Chondrocyte (in vitro differentiated cells): ENCODE results near the gene PRM1. TPM values are rescaled to one million over a fixed set of nuclear protein-coding genes. Genes with fewer than 3 reads are reported as not detected.
A peak's percentile ranks its signal among the peaks of the same experiment; 100 is the strongest.

Experiments used
- DNase-seq: peaks from one replicate; pipeline ENCODE4 v3.0.0; 2021; ENCODE audit warnings: mixed read lengths, low spot score
- H3K27ac Mint-ChIP-seq: one replicate; pipeline ENCODE4 v1.8.0; 2021; ENCODE audit warnings: mild to moderate bottlenecking, moderate library complexity, mixed read lengths; ENCODE audit not compliant: unreplicated experiment
- H3K27me3 Mint-ChIP-seq: 2 replicates; pipeline ENCODE4 v1.8.0; 2021; ENCODE audit warnings: low read depth, mixed read lengths
- H3K36me3 Mint-ChIP-seq: 2 replicates; pipeline ENCODE4 v1.8.0; 2021; ENCODE audit warnings: low read depth, mixed read lengths
- H3K4me1 Mint-ChIP-seq: 2 replicates; pipeline ENCODE4 v1.8.0; 2021; ENCODE audit warnings: low read depth, mild to moderate bottlenecking, mixed read lengths
- H3K4me3 Mint-ChIP-seq: one replicate; pipeline ENCODE4 v1.8.0; 2021; ENCODE audit warnings: mild to moderate bottlenecking, moderate library complexity, mixed read lengths; ENCODE audit not compliant: unreplicated experiment
- H3K9me3 Mint-ChIP-seq: 2 replicates; pipeline ENCODE4 v1.8.0; 2021; ENCODE audit warnings: low read depth, mixed read lengths
- CTCF ChIP-seq: fragments of 200-600 bp; sonication (generic); IDR thresholded peaks from 2 replicates; pipeline ENCODE4 v1.5.0; 2021; ENCODE audit warnings: antibody characterized with exemption, mild to moderate bottlenecking, moderate library complexity
- long read RNA-seq: library from polyadenylated mRNA; stranded (forward); transcript quantifications from one replicate; pipeline ENCODE4 v2.0.0, GENCODE V29; 2021
- total RNA-seq: library from RNA; stranded (reverse); gene quantifications from 3 replicates; pipeline ENCODE4 v1.2.1, GENCODE V29; 2021

PRM1 gene
- total RNA-seq, result not detected in 3 replicates
- long read RNA-seq, result 0 reads

- Mint-ChIP-seq H3K9me3 (peaks cover 5% of the 10 kb centered on the region), H3K36me3 (no peaks in the 10 kb centered on the region), H3K27ac (no peak within 1 kb of the TSS), H3K4me1 (no peaks in the 10 kb centered on the region), H3K4me3 (no peak within 1 kb of the TSS), H3K27me3 (peaks cover 19% of the 10 kb centered on the region)
- no peak for DNase-seq
- TF ChIP-seq CTCF, result no peak
These were observed at the start of gene PRM1 for GRCh38 chr16:11280616-11281522. PRM1 (minus strand) TSS chr16:11281330; CDS start chr16:11281238, 92 bp downstream.

GRCh38 chr16:11330526-11331237, 49.6 kb upstream of the PRM1 start:
- Mint-ChIP-seq H3K4me3 (no peak overlapping the region), H3K4me1 (peaks cover 43% of the 10 kb centered on the region), H3K9me3 (no peaks in the 10 kb centered on the region), H3K36me3 (no peaks in the 10 kb centered on the region), H3K27ac (no peak overlapping the region), H3K27me3 (no peaks in the 10 kb centered on the region)
- no peak for DNase-seq
- TF ChIP-seq CTCF, result no peak

GRCh38 chr16:11329891-11330290, 48.8 kb upstream of the PRM1 start:
- Mint-ChIP-seq H3K27ac (no peak overlapping the region), H3K4me1 (peaks cover 43% of the 10 kb centered on the region), H3K27me3 (no peaks in the 10 kb centered on the region), H3K4me3 (no peak overlapping the region), H3K36me3 (no peaks in the 10 kb centered on the region), H3K9me3 (no peaks in the 10 kb centered on the region)
- TF ChIP-seq CTCF, result no peak
- no peak for DNase-seq

- no peak for TF ChIP-seq CTCF
- Mint-ChIP-seq H3K9me3 (no peaks in the 10 kb centered on the region), H3K4me3 (peak overlapping the region; percentile 55), H3K27me3 (no peaks in the 10 kb centered on the region), H3K36me3 (no peaks in the 10 kb centered on the region), H3K27ac (peak overlapping the region; percentile 76), H3K4me1 (peaks cover 43% of the 10 kb centered on the region)
- DNase-seq, result no peak
These were observed 48.0 kb upstream of the PRM1 start for GRCh38 chr16:11329071-11329491.
